GM21619 (cell line): ENCODE data around the gene MPP3.

Source experiments
- ATAC-seq: cut with Tn5 transposase; IDR thresholded peaks from one replicate; pipeline ENCODE4 v1.9.1; 2021; ENCODE audit not compliant: unreplicated experiment

MPP3 gene

DNA sequence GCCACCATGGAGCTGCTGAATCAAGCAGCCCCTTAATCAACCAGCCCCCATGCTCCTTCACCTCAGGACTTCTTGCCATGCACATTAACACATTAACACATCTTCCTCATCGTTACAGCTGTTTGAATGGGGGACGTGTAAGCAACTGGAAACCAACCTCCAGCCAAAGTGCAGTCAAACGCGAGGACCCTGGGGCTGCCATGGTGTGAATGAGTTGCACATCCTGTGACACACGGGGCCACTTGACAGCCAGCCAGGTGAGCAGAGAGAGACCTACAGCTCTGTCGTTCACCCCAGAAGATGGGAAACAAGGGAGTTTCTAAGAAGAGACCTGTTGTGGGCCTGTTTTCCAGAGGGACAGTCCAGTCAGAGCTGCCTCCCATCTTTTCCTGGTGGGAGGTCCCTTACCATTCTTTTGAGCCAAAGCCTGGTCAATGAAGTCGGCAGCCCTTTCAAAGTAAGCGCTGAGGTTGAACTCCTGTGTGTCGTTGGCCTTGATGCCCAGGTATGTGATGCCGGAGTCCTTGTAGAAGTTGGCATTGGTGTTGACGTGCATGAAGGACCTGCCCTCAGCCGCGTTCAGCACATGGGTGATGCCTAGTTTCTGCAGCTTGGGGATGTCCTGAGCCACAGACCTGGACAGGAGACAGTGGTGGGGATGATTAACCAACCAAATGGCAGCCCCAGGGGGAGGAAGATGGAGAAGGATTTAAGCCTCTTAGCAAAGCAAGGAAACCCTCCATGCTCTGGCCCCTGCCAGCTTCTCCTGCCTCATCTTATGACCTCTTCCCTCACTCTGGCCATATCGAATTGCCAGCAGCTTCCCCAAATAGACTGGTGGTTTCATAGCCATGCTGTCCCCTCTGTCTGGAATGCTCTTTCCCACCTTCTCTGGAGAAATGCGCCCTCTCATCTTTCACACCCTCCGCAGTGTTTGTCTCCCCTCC, 58.4 kb downstream of the MPP3 start:
- no peak for ATAC-seq

DNA sequence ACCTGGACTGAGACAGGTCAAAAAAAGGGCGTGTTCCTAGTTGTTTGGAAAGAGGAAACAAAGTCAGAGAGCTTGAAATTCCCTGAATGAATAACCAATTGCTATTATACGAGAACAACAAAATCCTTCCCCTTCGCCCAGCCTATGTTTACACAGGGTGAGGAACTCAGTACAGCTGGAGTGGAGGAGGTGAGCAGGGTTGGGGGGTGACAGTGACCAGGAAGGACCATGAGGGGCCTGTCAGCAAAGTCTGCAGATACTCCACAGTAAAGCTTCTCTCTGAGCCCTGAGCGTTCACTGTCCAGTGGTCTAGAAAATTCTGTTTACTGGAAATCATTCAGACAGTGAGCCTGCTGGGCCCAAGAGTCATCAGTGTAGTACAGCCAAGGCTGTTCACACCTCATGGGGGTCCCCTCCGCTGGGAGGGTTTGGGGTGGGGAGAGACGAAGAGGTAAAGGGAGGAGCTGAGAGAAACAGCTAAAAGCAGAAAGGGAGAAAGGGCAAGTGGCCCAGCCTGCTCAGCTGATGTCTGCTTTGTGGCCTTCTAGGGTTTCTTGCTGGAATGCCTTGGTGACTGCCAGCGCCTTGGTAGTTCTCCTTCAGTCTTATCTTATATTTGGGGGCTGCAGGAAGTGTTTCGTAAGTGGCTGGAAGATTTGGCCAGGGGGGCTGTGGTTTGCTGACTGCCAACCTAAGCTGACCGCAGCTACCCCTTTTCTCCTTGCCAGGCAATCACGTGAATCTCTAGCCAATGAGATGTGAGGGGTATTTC, 59.9 kb downstream of the MPP3 start:
- no peak for ATAC-seq

- no peak for ATAC-seq
Measured at GRCh38 chr17:43771463-43771862, 61.5 kb downstream of the MPP3 start.

DNA sequence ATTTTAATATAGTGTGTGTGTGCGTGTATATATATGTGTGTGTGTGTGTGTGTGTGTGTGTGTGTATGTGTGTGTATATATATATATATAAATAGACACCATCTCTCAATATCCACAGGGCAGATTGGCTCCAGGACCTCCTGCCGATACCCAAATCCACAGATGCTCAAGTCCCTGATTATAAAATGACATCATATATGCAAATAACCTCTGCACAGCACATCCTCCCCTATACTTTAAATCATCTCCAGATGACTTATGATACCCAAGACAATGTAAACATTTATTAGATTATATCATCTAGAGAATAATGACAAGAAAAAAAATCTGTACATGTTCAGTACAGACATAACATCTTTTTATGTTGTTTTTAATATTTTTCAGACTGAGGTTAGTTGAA, 62.0 kb downstream of the MPP3 start:
- ATAC-seq: no peak

DNA sequence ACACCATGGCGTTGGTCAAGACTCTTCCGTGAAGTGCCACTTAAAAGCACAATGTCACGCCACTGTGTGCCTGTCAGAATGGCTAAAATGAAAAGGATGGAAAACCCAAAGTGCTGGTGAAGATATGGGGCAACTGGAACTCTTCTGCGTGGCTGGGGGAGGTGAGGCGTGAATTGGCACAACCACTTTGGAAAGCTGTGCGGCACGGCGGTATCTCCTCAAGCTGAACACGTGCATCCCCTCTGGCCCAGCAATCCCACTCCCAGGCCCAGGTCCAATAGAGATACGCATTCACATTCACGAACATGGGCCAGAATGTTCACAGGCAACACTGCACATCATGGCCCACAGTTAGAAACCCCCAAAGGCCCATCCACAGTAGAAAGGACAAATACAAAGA, 63.1 kb downstream of the MPP3 start:
- no peak for ATAC-seq

- no peak for ATAC-seq
Measured at GRCh38 chr17:43769426-43769825, 63.5 kb downstream of the MPP3 start.

GRCh38 chr17:43768943-43769342, 64.0 kb downstream of the MPP3 start:
- no peak for ATAC-seq

- no peak for ATAC-seq
Measured at GRCh38 chr17:43768382-43768781, 64.6 kb downstream of the MPP3 start.

DNA sequence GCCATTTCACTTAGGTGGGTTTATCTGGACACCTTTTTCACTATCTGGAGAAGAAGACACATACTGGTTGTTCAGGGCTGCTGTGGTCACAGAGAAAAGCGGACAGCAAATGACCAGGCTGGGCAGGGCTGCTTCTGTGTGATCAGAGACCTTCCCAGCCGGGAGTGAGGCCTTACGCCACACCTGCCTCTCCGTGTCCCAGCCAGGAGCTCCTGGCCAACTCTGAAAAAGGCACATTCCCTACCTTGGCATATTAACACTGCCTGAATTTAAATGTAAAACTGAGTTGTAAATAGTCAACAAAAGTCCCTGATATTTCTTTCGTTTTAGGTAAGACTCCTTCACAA, 65.3 kb downstream of the MPP3 start:
- ATAC-seq: no peak

DNA sequence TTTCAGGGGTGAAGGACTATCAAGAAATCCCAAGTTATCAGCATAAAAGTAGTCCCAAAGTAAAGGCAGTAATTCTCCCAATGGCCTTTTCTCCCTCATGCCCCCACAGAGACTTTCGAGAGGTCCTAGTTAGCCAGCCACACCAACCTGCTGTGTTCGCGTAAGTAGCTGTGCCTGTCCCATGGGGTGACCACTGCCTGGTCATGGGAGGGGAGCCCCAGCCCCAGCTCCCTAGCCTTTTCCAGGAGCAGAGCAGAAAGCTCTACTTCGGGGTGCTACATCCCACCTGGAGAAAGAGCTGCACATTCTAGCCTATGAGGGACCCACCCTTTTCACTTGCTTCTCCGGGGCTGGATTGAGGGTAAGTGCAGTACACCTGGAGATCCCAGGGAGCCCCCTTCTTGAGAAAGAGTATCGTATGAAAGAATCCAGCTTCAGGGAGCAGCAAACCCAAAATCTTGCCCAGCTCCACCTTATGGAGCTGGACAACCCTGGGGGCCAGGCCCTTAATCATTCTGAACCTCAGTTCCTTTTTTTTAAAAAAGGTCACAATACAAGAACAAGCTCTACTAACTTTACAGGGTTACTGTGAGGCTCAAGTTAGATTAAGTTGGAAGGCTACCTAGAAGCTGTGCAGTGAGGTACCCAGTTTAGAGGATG, 65.8 kb downstream of the MPP3 start:
- ATAC-seq: no peak

- ATAC-seq: no peak
Measured at GRCh38 chr17:43766413-43767052, 66.4 kb downstream of the MPP3 start.

GRCh38 chr17:43760254-43760852, 72.6 kb downstream of the MPP3 start:
- ATAC-seq: no peak

DNA sequence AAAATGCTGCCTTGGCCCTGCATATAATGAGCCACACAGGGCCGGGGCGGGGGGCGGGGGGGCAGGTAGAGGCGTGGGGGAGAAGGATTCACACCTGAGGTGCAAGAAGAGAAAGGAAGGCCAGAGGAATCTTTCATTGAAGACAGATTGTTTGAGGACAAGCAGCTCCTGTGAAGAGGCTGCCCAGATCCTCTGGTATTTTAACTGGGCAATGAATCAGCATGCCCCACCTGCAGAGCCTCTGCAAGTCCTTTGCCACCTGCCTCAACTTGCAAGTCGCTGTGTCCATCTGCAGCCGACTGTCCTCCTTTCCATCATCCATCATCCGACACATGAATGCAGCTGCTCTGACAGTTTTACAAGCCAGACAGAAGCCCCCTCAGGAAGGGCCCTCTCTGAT, 73.1 kb downstream of the MPP3 start:
- no peak for ATAC-seq

DNA sequence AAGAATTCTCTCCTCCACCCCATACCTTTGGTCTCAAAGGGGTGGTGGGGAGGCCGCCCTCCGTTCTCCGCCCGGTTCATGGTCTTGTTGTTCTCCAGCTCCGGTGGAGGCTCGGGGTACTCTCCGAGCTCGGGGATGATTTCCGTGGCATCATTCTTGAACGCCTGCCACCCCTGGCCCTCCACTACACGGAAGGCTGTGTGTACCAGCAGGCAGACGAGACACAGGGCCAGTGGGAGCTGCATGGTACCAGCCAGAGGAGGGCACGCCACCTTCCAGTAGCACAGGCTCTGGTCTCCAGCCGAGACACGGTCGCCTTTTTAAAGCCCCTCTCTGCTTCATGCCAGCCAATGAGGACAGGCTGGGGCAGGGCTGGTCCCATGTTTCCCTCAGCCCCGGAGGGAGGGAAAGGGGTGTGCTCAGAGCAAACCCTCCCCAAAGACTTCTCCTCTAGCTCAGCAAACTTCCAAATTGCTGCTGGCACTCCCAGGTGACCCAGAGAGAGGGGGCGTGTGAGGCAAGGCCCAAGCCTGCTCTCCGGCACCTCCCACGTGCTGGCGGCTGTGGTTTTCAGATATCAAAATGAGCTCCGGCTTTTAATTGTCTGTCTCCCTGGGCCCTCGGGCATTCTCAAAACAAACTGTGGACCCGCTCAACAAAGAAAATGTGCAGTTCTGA, 74.3 kb downstream of the MPP3 start, which contains the start of gene SOST:
TSS of gene SOST (minus strand) at position 295 of the 678 bp plus-strand sequence. CDS start at position 245, 50 bp downstream.
- ATAC-seq: no peak

GRCh38 chr17:43758086-43758485, 74.9 kb downstream of the MPP3 start:
- ATAC-seq: no peak

- ATAC-seq: no peak
Measured at GRCh38 chr17:43757171-43757660, 75.7 kb downstream of the MPP3 start.

GRCh38 chr17:43756201-43756600, 76.7 kb downstream of the MPP3 start:
- no peak for ATAC-seq

DNA sequence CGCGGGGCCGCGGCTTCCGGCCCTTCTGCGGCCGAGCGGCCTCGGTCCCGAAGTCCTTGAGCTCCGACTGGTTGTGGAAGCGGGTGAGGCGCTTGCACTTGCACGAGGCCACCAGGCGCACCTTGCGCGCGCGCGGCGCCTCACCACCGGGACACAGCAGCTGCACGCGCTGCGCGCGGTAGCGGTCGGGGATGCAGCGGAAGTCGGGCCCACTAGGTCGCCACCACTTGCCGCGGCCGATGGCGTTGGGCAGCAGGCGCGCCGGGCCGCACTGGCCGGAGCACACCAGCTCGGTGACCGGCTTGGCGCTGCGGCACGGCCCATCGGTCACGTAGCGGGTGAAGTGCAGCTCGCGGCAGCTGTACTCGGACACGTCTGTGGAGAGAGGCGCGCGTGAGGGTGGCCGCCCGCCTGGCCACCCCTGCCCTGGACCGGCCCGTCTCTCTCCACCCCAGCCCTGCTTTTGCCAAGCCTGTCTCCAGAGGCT, 77.5 kb downstream of the MPP3 start:
- ATAC-seq: no peak

GRCh38 chr17:43754947-43755346, 78.0 kb downstream of the MPP3 start:
- ATAC-seq: no peak
